K562 (cell line): Measurements from ENCODE around the gene B3GALT4. TPM values are rescaled to one million over a fixed set of nuclear protein-coding genes. Genes with fewer than 3 reads are reported as not detected.

Experiments used
- CEBPG ChIP-seq, 3 experiments: fragments of 200-800 bp in 1 of 3; sonication (Bioruptor generic) in 1 of 3; sonication (generic) in 1 of 3; formaldehyde crosslinking in 1 of 3; IDR thresholded peaks in 2 of 3; conservative IDR thresholded peaks in 1 of 3; 2 replicates each; pipeline versions ENCODE4 v1.6.1 to v1.8.0; 2016 to 2022; ENCODE audit warnings: missing compliant biosample characterization in 2 of 3, missing genetic modification characterization in 2 of 3, mild to moderate bottlenecking in 1 of 3, missing genetic modification reagents in 1 of 3
- CXXC5 ChIP-seq: fragments of 250-450 bp; sonication (Bioruptor Pico); IDR thresholded peaks from 2 replicates; pipeline ENCODE4 v1.8.0; 2022; ENCODE audit warnings: inconsistent platforms, mild to moderate bottlenecking, moderate library complexity
- DMBX1 ChIP-seq: fragments of 250-450 bp; sonication (Bioruptor Pico); IDR thresholded peaks from 2 replicates; pipeline ENCODE4 v1.8.0; 2022; ENCODE audit warnings: inconsistent platforms, mild to moderate bottlenecking, moderate library complexity, borderline replicate concordance
- E2F1 ChIP-seq: sonication (generic); formaldehyde crosslinking; IDR thresholded peaks from 2 replicates; pipeline ENCODE4 v1.8.1; 2023; ENCODE audit warnings: mild to moderate bottlenecking, missing genetic modification reagents, moderate library complexity
- EP400 ChIP-seq: fragments of 450-650 bp; IDR thresholded peaks from 2 replicates; pipeline ENCODE4 v1.6.1; 2017; ENCODE audit warnings: antibody characterized with exemption, mild to moderate bottlenecking, moderate library complexity
- FOXA3 ChIP-seq, 2 experiments: fragments of 450-650 bp in 1 of 2; sonication (generic) in 1 of 2; formaldehyde crosslinking; IDR thresholded peaks in 1 of 2; conservative IDR thresholded peaks in 1 of 2; 2 replicates each; pipeline versions ENCODE4 v1.4.0 to v1.8.0; 2020 to 2022; ENCODE audit warnings: mild to moderate bottlenecking in 2 of 2, missing genetic modification reagents in 1 of 2
- NCOA1 ChIP-seq: fragments of 450-650 bp; IDR thresholded peaks from 2 replicates; pipeline ENCODE4 v1.6.1; 2016; ENCODE audit warnings: low read depth
- NFYB ChIP-seq: IDR thresholded peaks from 2 replicates; pipeline ENCODE4 v1.6.1; 2011; ENCODE audit warnings: mild to moderate bottlenecking, moderate library complexity; ENCODE audit not compliant: insufficient read length; ENCODE audit errors: extremely low read depth
- NR2C1 ChIP-seq, 2 experiments: fragments of 450-650 bp; IDR thresholded peaks; 2 replicates each; pipeline ENCODE4 v1.6.1; 2017; ENCODE audit warnings: mild to moderate bottlenecking in 2 of 2, antibody characterized with exemption in 1 of 2, inconsistent platforms in 1 of 2, missing compliant biosample characterization in 1 of 2, missing genetic modification characterization in 1 of 2
- POLR2AphosphoS2 ChIP-seq: IDR thresholded peaks from 2 replicates; pipeline ENCODE4 v1.6.1; 2012; ENCODE audit warnings: low read length, improper control_type of control experiment
- RBBP5 ChIP-seq: fragments of 200-600 bp; sonication (generic); IDR thresholded peaks from 2 replicates; pipeline ENCODE4 v1.6.1; 2012; ENCODE audit warnings: borderline replicate concordance, mild to moderate bottlenecking, low read length, control low read depth, inconsistent platforms; ENCODE audit not compliant: insufficient read depth, poor library complexity, severe bottlenecking
- RBM17 ChIP-seq: fragments of 200-400 bp; formaldehyde crosslinking; IDR thresholded peaks from 2 replicates; pipeline ENCODE4 v1.6.1; 2017; ENCODE audit warnings: low read depth, mild to moderate bottlenecking, low read length, borderline replicate concordance
- SIRT6 ChIP-seq: IDR thresholded peaks from one replicate; pipeline ENCODE4 v1.6.1; 2012; ENCODE audit warnings: low read depth, mild to moderate bottlenecking, control low read depth, inconsistent platforms, low read length, moderate library complexity
- SMAD1 ChIP-seq: fragments of 150-350 bp; IDR thresholded peaks from 2 replicates; pipeline ENCODE4 v1.6.1; 2014; ENCODE audit warnings: low read length, low read depth; ENCODE audit not compliant: partially characterized antibody
- STAG1 ChIP-seq: sonication (generic); formaldehyde crosslinking; IDR thresholded peaks from 2 replicates; pipeline ENCODE4 v1.5.0; 2020; ENCODE audit warnings: missing genetic modification reagents, borderline replicate concordance
- ZC3H8 ChIP-seq: fragments of 450-650 bp; IDR thresholded peaks from 2 replicates; pipeline ENCODE4 v1.6.1; 2017
- ZFP36 ChIP-seq: fragments of 150-350 bp; IDR thresholded peaks from 2 replicates; pipeline ENCODE4 v1.6.1; 2018; ENCODE audit warnings: low read length, low read depth; ENCODE audit not compliant: partially characterized antibody
- ZNF134 ChIP-seq: fragments of 250-450 bp; sonication (Bioruptor Pico); conservative IDR thresholded peaks from 2 replicates; pipeline ENCODE4 v1.4.0; 2020
- ZNF184 ChIP-seq: sonication (generic); formaldehyde crosslinking; IDR thresholded peaks from 2 replicates; pipeline ENCODE4 v1.5.0; 2020; ENCODE audit warnings: missing genetic modification reagents
- ZNF354B ChIP-seq: fragments of 250-450 bp; sonication (Bioruptor Pico); IDR thresholded peaks from 2 replicates; pipeline ENCODE4 v1.4.0; 2020
- polyA plus RNA-seq, 8 experiments: library from polyadenylated mRNA; depleted of rRNA in 4 of 8; stranded (reverse) in 5 of 8; unstranded in 3 of 8; fragments of >200 nt; fragmentation: Nextera tagmentation in 2 of 8; fragmentation: Illumina TruSeq in 1 of 8; extraction: Ambion mirVana in 2 of 8; extraction: Trizol in 1 of 8; gene quantifications; 2 replicates each; pipeline versions ENCODE4 v1.2.1 to v1.2.3, GENCODE V29; 2011 to 2014; ENCODE audit warnings: inconsistent platforms in 1 of 8, missing spikeins in 1 of 8
- total RNA-seq, 7 experiments: library from RNA; depleted of rRNA in 6 of 7; stranded (reverse); fragments of >200 nt in 6 of 7; fragmentation: Illumina TruSeq in 2 of 7; extraction: Trizol in 2 of 7; gene quantifications; 2 replicates each; pipeline versions ENCODE4 v1.2.1 to v1.2.3, GENCODE V29; 2011 to 2021; ENCODE audit warnings: low replicate concordance in 1 of 7
- TF ChIP-seq, protein P1 (sequence below): fragments of 450-650 bp; IDR thresholded peaks from 2 replicates; pipeline ENCODE4 v1.6.1; 2017; ENCODE audit warnings: antibody characterized with exemption, mild to moderate bottlenecking
- TF ChIP-seq, protein P2 (sequence below): sonication (generic); formaldehyde crosslinking; IDR thresholded peaks from 2 replicates; pipeline ENCODE4 v1.8.0; 2023; ENCODE audit warnings: mild to moderate bottlenecking, missing genetic modification reagents

B3GALT4 gene
- total and polyA plus RNA-seq, 9 of the 15 experiments (the other 6 are each of a cell fraction or from before 2014, with no cell fraction given): 0.11 to 1.3 (median 0.53) TPM; not detected in 1

DNA sequence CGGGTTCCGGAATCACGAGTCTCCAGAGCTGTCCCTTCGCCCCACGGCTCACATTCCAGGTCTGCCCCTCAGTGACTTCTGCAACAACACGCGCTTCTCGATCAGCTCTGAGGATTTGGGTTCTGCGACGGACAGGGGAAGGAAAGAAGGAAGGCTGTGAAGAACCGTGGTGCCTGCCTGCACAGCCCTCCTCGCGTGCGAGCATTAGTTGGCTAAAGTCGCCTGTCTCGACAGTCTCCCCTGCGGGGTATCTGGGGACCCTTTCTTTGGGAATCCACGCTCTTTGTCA is 28.3 kb upstream of the B3GALT4 start (continued):
- no peak for TF ChIP-seq NR2C1 (IDR thresholded peaks at IDR 0.05)
- no peak for TF ChIP-seq NR2C1 (tag; IDR thresholded peaks at IDR 0.05)
- TF ChIP-seq SMAD1: no peak
- TF ChIP-seq ZFP36: no peak
- no peak for TF ChIP-seq DMBX1 (CRISPR knock-in tag)
- no peak for TF ChIP-seq FOXA3 (CRISPR knock-in tag; conservative IDR thresholded peaks at IDR 0.05 in 1 of 2, IDR thresholded peaks at IDR 0.05 in 1 of 2)
- TF ChIP-seq ZC3H8: no peak
- no peak for TF ChIP-seq SIRT6
- no peak for TF ChIP-seq ZNF134 (CRISPR knock-in tag)
- 0 out of 2 replicates have a peak, but pooled peaks have one; percentile 20 for TF ChIP-seq E2F1 (CRISPR knock-in tag)
- no peak for TF ChIP-seq ZNF184 (CRISPR knock-in tag)
- TF ChIP-seq, protein P1, sequence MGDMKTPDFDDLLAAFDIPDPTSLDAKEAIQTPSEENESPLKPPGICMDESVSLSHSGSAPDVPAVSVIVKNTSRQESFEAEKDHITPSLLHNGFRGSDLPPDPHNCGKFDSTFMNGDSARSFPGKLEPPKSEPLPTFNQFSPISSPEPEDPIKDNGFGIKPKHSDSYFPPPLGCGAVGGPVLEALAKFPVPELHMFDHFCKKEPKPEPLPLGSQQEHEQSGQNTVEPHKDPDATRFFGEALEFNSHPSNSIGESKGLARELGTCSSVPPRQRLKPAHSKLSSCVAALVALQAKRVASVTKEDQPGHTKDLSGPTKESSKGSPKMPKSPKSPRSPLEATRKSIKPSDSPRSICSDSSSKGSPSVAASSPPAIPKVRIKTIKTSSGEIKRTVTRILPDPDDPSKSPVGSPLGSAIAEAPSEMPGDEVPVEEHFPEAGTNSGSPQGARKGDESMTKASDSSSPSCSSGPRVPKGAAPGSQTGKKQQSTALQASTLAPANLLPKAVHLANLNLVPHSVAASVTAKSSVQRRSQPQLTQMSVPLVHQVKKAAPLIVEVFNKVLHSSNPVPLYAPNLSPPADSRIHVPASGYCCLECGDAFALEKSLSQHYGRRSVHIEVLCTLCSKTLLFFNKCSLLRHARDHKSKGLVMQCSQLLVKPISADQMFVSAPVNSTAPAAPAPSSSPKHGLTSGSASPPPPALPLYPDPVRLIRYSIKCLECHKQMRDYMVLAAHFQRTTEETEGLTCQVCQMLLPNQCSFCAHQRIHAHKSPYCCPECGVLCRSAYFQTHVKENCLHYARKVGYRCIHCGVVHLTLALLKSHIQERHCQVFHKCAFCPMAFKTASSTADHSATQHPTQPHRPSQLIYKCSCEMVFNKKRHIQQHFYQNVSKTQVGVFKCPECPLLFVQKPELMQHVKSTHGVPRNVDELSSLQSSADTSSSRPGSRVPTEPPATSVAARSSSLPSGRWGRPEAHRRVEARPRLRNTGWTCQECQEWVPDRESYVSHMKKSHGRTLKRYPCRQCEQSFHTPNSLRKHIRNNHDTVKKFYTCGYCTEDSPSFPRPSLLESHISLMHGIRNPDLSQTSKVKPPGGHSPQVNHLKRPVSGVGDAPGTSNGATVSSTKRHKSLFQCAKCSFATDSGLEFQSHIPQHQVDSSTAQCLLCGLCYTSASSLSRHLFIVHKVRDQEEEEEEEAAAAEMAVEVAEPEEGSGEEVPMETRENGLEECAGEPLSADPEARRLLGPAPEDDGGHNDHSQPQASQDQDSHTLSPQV: peak; percentile 57; the same call in 1 of the 2 replicates
- TF ChIP-seq NCOA1: no peak
- no peak for TF ChIP-seq EP400
- no peak for TF ChIP-seq ZNF354B (CRISPR knock-in tag)
- no peak for TF ChIP-seq CEBPG (CRISPR knock-in tag; IDR thresholded peaks at IDR 0.05)
- TF ChIP-seq CEBPG (tag; conservative IDR thresholded peaks at IDR 0.05 in 1 of 2, IDR thresholded peaks at IDR 0.05 in 1 of 2): no peak
- TF ChIP-seq NFYB: no peak
- TF ChIP-seq RBBP5: no peak
- TF ChIP-seq POLR2AphosphoS2: no peak
- no peak for TF ChIP-seq CXXC5
- TF ChIP-seq, protein P2, sequence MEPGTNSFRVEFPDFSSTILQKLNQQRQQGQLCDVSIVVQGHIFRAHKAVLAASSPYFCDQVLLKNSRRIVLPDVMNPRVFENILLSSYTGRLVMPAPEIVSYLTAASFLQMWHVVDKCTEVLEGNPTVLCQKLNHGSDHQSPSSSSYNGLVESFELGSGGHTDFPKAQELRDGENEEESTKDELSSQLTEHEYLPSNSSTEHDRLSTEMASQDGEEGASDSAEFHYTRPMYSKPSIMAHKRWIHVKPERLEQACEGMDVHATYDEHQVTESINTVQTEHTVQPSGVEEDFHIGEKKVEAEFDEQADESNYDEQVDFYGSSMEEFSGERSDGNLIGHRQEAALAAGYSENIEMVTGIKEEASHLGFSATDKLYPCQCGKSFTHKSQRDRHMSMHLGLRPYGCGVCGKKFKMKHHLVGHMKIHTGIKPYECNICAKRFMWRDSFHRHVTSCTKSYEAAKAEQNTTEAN (CRISPR knock-in tag): no peak
- no peak for TF ChIP-seq RBM17
- TF ChIP-seq STAG1 (CRISPR knock-in tag): no peak
